Neural cell (in vitro differentiated cells): ENCODE results near the gene DMKN.

Experiments used
- CTCF ChIP-seq: fragments of 450-650 bp; IDR thresholded peaks from 2 replicates; pipeline ENCODE4 v1.5.1; 2014; ENCODE audit warnings: antibody characterized with exemption, mild to moderate bottlenecking, moderate library complexity; ENCODE audit not compliant: poor library complexity, severe bottlenecking
- EP300 ChIP-seq: fragments of 450-650 bp; conservative IDR thresholded peaks from 2 replicates; pipeline ENCODE4 v1.6.1; 2014; ENCODE audit warnings: antibody characterized with exemption, mild to moderate bottlenecking, moderate library complexity; ENCODE audit not compliant: poor library complexity, severe bottlenecking
- EZH2 ChIP-seq: fragments of 200-600, 300-800 bp; shearing (Covaris generic), sonication (generic); IDR thresholded peaks from 2 replicates; pipeline ENCODE4 v1.6.1; 2014; ENCODE audit warnings: antibody characterized with exemption, low read length, borderline replicate concordance, mild to moderate bottlenecking; ENCODE audit not compliant: insufficient read depth, poor library complexity, severe bottlenecking
- MXI1 ChIP-seq: fragments of 450-650 bp; conservative IDR thresholded peaks from 2 replicates; pipeline ENCODE4 v1.6.1; 2014; ENCODE audit warnings: antibody characterized with exemption, mild to moderate bottlenecking; ENCODE audit not compliant: poor library complexity, severe bottlenecking
- POLR2AphosphoS5 ChIP-seq: IDR thresholded peaks from 2 replicates; pipeline ENCODE4 v1.6.1; 2012
- RAD21 ChIP-seq: fragments of 450-650 bp; conservative IDR thresholded peaks from 2 replicates; pipeline ENCODE4 v1.6.1; 2014; ENCODE audit warnings: antibody characterized with exemption, mild to moderate bottlenecking, moderate library complexity
- TAF1 ChIP-seq: IDR thresholded peaks from 2 replicates; pipeline ENCODE4 v1.6.1; 2012; ENCODE audit warnings: low read depth

GRCh38 chr19:35553385-35554000 is 40.0 kb upstream of the DMKN start:
- TF ChIP-seq EZH2, result no peak
- no peak for TF ChIP-seq CTCF
- no peak for TF ChIP-seq EP300
- no peak for TF ChIP-seq RAD21
- no peak for TF ChIP-seq TAF1
- no peak for TF ChIP-seq POLR2AphosphoS5
- no peak for TF ChIP-seq MXI1
